Measurements from ENCODE around the gene DOCK9. TPM values are rescaled to one million over a fixed set of nuclear protein-coding genes. Genes with fewer than 3 reads are reported as not detected.
A peak's percentile ranks its signal among the peaks of the same experiment; 100 is the strongest.

DOCK9 gene
- total RNA-seq, 4 donors from 2014 or later, result 31.4 to 46.7 (median 45.6) TPM

DNA sequence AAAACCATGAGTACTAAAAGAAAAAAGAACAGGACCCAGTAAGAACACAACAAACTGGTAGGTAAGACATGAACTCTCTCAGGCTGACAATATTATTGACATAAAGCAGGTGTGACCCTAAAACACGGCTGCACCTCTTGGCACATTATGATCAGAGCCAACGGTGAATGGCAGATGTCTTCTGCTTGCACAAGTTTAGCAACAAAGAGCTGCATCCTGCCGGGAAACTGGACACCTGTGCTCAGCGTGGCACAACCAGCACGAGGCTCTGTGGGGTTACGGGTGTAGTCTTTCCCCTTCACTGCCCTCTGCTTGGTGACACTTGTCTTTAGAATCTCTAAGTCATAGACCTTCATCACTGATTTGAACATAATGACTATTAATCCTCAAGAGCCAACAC is 97.9 kb downstream of the DOCK9 start:
- TF ChIP-seq, protein P1, sequence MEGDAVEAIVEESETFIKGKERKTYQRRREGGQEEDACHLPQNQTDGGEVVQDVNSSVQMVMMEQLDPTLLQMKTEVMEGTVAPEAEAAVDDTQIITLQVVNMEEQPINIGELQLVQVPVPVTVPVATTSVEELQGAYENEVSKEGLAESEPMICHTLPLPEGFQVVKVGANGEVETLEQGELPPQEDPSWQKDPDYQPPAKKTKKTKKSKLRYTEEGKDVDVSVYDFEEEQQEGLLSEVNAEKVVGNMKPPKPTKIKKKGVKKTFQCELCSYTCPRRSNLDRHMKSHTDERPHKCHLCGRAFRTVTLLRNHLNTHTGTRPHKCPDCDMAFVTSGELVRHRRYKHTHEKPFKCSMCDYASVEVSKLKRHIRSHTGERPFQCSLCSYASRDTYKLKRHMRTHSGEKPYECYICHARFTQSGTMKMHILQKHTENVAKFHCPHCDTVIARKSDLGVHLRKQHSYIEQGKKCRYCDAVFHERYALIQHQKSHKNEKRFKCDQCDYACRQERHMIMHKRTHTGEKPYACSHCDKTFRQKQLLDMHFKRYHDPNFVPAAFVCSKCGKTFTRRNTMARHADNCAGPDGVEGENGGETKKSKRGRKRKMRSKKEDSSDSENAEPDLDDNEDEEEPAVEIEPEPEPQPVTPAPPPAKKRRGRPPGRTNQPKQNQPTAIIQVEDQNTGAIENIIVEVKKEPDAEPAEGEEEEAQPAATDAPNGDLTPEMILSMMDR (IDR thresholded peaks at IDR 0.05 in 4 of 5, conservative IDR thresholded peaks at IDR 0.05 in 1 of 5), result no peak
- no peak for TF ChIP-seq POLR2A (IDR thresholded peaks at IDR 0.05)
- ATAC-seq, result peak; percentile 83 to 95
- Histone ChIP-seq H3K9me3 (no peaks in the 10 kb centered on the region), H3K36me3 (peaks cover 0 to 44% of the 10 kb centered on the region in 2 donors), H3K27me3 (no peaks in the 10 kb centered on the region), H3K27ac (peak overlapping the region in 3 of 4 donors; percentile 2 to 67 (median 45)), H3K4me1 (peaks cover 4 to 11% of the 10 kb centered on the region in 2 donors), H3K4me3 (no peak overlapping the region)
- in situ Hi-C loops (cut with MboI; ENCODE audit: low sequenced_read_pairs in 4 of 4) (no loop called here), intact Hi-C loops (cut with DNase I; ENCODE audit: low total_unique reads) (loop anchor here (5.0 to 10.0 kb wide), 2 partner anchors 38 to 505 kb away; no protein-coding TSS in a partner anchor)
- DNase-seq, result peak; percentile 54 to 69

DNA sequence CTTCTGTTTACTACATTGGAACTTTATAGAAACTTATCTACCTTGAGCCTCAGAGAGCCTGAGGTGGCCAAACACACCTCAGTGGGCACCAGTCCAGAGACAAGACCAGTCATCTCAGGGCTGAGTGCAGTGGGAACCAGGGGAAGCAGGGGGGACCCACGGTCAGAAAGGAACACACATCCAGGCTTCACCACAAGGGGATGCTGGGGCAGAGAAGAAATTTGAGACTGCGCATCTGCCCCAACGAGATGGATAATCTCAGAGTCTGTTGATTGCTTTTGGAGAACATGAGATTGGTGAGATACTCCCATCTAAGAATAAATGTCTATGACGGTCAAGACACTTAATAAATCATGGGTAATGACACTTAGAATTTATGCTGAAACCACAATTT is 98.7 kb downstream of the DOCK9 start:
- ATAC-seq (no peak), DNase-seq (no peak)
- Histone ChIP-seq H3K4me3 (no peak overlapping the region), H3K4me1 (peaks cover 4 to 11% of the 10 kb centered on the region in 2 donors), H3K36me3 (peaks cover 0 to 46% of the 10 kb centered on the region in 2 donors), H3K27ac (peak overlapping the region in 3 of 4 donors; percentile 2 to 67 (median 45)), H3K27me3 (no peaks in the 10 kb centered on the region), H3K9me3 (no peaks in the 10 kb centered on the region)
- intact Hi-C loops (cut with DNase I; ENCODE audit: low total_unique reads) (no loop called here), in situ Hi-C loops (cut with MboI; ENCODE audit: low sequenced_read_pairs in 4 of 4) (no loop called here)
- TF ChIP-seq, protein P1 (IDR thresholded peaks at IDR 0.05 in 4 of 5, conservative IDR thresholded peaks at IDR 0.05 in 1 of 5), result no peak
- no peak for TF ChIP-seq POLR2A (IDR thresholded peaks at IDR 0.05)

DNA sequence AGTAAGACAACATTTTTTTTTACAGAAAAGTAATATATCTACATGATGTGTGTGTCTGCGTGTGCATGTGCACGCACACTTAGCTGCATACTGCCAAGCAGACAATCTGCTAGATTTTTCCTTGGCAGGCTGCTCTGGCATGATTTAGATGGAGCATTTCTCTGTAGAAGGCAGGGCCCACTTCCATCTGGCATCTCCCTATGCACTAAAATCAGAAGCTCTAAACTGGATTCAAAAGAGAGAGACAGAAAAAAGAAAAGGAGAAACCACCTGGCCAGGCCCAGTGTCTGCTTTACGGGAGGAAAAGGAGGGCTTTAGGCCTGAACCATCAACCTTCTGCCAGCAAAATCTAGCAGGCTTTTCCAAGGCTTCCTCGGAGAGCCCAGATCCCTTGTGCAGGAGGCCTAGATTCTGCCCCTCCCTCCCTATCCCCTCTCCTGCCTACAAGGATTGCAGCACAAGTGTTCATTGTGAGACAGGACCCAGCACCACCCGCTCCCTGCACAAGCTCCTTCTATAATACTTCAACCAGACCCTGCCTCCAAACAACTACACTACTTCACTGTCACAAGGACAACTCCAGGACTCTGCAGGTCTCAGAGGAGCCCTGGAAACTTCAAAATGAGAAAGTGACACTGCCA is 99.3 kb downstream of the DOCK9 start:
- Histone ChIP-seq H3K4me1 (peaks cover 4 to 11% of the 10 kb centered on the region in 2 donors), H3K36me3 (peaks cover 0 to 46% of the 10 kb centered on the region in 2 donors), H3K4me3 (no peak overlapping the region), H3K27ac (peak overlapping the region in 3 of 4 donors; percentile 2 to 67 (median 45)), H3K9me3 (no peaks in the 10 kb centered on the region), H3K27me3 (no peaks in the 10 kb centered on the region)
- in situ Hi-C loops (cut with MboI; ENCODE audit: low sequenced_read_pairs in 4 of 4) (no loop called here), intact Hi-C loops (cut with DNase I; ENCODE audit: low total_unique reads) (no loop called here)
- DNase-seq (no peak), ATAC-seq (no peak)
- TF ChIP-seq POLR2A (IDR thresholded peaks at IDR 0.05), result no peak
- TF ChIP-seq, protein P1 (IDR thresholded peaks at IDR 0.05 in 4 of 5, conservative IDR thresholded peaks at IDR 0.05 in 1 of 5), result no peak

DNA sequence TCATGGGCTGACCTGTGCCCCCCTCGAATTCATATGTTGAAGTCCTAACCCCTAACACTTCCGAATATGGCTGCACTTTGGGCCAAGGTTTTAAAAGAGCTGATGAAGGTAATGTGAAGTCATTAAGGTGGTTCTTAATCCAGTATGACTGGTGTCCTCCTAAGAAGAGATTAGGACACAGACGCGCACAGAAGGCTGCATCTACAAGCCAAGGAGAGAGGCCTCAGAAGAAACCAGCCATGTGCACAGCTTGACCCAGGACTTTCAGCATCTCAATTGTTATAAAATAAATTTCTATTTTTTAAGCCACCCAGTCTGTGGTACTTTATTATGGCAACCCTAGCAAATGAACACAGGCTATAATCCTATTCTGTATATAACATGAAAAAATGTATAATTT is 99.9 kb downstream of the DOCK9 start:
- ATAC-seq, result no peak
- in situ Hi-C loops (cut with MboI; ENCODE audit: low sequenced_read_pairs in 4 of 4) (no loop called here), intact Hi-C loops (cut with DNase I; ENCODE audit: low total_unique reads) (no loop called here)
- H3K4me3 ChIP-seq, result no peak overlapping the region
- H3K4me1 ChIP-seq, result peaks cover 4 to 11% of the 10 kb centered on the region in 2 donors
- H3K27me3 ChIP-seq, result no peaks in the 10 kb centered on the region
- no peak overlapping the region for H3K27ac ChIP-seq
- peaks cover 0 to 40% of the 10 kb centered on the region in 2 donors for H3K36me3 ChIP-seq
- no peaks in the 10 kb centered on the region for H3K9me3 ChIP-seq
- TF ChIP-seq POLR2A (IDR thresholded peaks at IDR 0.05), result no peak
- TF ChIP-seq, protein P1 (IDR thresholded peaks at IDR 0.05 in 4 of 5, conservative IDR thresholded peaks at IDR 0.05 in 1 of 5), result no peak
- DNase-seq, result no peak

Data from gastrocnemius medialis (tissue), 4 donors.